HG03095 (cell line): ENCODE results near the gene CHCHD6.

Experiments used
- ATAC-seq: cut with Tn5 transposase; IDR thresholded peaks from one replicate; pipeline ENCODE4 v1.9.1; 2021; ENCODE audit warnings: moderate library complexity; ENCODE audit not compliant: unreplicated experiment

Gene CHCHD6

DNA sequence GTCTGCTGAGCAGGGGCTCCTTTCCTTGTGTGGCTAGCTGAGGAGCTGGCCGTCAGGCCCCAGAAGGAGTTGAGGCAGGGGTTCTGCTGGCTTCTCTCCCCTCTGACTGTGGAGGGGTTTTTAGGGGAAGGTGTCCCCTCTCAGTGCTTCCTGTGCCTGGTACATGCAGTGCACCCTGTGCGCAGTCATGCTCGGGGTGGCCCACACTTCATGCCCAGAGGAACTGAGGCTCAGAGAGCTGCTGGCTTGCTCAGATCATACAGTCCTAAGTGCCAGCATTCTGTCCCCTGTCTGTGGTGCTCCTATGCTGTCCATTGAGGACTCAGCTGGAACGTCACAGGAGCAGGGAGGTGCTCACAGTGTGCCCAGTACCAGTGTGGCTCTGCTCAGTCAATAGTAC is 211.0 kb downstream of the CHCHD6 start:
- ATAC-seq = no peak

DNA sequence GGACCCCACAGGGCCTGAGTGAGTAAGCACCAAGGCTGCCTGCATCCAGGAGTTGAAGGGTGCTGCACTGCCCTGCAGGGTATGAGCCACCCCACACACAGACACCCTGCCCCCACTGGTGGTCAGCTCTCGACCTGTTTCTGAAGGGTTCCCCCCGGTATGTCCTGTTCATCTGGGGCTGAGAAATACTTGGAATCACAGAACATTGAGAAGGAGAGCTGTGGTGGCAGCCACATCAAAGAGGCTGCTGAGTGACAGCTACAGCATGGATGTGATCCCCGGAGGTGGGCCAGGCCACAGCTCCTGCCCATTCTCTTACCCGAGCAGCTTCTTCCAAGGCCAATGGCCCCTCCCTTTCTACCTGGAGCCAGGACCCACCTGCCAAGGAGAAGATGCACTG is 212.5 kb downstream of the CHCHD6 start:
- ATAC-seq = no peak

DNA sequence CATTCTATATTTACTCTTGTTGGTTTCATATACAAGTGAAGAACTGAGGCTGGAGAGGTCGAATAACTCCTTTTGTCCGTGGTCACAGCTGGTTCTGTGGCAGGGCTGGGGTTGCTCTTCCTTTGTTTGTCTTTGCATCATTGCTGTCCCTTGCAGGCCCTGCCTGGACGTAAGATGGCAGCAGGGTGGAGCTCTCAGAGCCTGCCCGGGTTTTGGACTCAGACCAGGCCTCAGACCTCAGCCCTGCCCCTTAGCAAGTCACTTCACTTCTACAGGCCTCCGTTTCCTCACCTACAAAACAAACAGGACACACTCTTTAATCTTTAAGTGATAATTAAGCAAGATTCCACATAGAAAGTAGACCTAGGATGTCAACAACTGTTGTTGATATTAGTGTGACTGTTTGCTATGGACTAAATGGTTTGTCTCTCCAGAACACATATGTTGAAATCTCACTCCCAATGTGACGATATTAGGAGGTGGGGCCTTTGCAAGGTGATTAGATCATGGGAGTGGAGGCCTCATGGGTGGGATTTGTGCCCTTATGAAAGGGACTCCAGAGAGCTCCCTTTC is 213.3 kb downstream of the CHCHD6 start:
- ATAC-seq = no peak

GRCh38 chr3:126918355-126918821 is 214.3 kb downstream of the CHCHD6 start:
- no peak for ATAC-seq

GRCh38 chr3:126921085-126921824 is 217.2 kb downstream of the CHCHD6 start:
- ATAC-seq = no peak

GRCh38 chr3:126922466-126922865 is 218.4 kb downstream of the CHCHD6 start:
- no peak for ATAC-seq

GRCh38 chr3:126923423-126923822 is 219.4 kb downstream of the CHCHD6 start:
- ATAC-seq = no peak

DNA sequence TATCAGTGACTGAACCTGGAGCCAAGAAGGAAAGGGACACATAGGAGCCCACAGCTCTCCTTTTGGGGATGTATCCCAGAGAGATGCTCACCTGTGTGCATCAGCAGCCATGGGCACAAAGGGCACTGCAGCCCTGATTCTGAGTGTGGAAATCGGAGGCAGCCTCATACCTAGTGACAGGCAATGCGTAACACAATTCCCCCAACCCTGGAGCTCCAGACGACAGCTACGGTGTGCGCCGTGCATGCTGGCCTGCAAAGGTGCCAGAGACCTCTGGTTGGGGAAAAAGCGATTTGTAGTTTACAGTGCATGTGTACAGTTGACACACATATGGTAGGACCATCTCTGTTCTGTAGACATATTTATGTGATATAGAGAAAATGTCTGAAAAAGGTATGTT is 219.9 kb downstream of the CHCHD6 start:
- no peak for ATAC-seq

DNA sequence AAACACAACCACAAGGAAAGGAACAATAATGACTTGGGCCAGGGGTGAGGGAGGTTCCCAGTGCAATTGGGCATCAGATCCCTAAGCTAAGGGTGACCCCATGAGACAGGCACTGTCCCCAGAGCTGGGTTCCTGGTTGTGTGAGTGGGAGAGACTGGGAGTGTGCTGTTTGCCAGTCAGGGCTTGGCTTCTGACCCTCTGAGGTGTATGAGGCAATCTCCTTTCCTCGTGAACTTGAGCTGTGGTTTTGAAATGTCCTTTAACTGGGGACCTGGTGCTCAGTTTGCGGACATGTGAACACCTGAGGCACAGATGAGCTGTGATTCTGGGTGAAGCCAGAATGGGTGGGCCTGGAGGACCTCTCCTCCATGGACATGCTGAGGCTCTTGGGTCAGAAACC is 220.4 kb downstream of the CHCHD6 start:
- no peak for ATAC-seq

DNA sequence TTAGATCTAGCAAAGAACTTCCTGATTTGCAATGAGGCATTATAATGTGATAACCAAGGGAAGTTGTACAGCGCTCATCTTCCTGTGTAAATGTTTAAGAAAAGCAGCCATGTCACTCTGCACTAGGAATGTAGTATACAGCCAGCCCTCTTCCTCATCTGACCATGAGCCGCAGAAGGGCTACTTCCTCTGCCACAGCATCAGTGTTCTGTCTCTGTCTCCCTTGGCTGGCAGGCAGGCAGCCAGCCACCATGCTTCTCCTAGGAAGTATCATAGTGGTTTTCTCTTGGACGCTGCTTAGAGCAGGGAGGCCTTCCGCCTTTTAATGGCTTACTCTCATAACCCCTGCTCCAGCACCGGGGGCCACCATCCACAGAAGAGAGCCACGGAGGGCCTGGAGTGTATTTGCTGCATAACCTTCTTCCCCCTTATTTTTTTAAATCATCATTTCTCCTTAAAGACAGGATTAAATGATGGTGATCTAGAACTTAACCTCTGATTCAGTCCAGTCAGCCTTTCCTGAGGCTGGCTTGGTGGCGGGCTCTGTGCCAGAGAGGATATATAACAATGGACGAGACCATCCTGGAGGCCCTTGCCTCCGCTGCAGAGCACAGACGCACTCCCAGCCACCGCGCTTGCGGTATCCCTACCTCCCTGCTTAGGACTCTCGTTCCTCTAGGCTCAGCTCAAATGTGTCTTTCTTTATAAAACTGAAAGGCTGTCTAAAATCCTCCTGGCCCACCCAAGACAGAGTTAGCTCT is 221.6 kb downstream of the CHCHD6 start:
- ATAC-seq = no peak

GRCh38 chr3:126926684-126927400 is 222.8 kb downstream of the CHCHD6 start:
- no peak for ATAC-seq

GRCh38 chr3:126927401-126927750 is 223.3 kb downstream of the CHCHD6 start:
- no peak for ATAC-seq

DNA sequence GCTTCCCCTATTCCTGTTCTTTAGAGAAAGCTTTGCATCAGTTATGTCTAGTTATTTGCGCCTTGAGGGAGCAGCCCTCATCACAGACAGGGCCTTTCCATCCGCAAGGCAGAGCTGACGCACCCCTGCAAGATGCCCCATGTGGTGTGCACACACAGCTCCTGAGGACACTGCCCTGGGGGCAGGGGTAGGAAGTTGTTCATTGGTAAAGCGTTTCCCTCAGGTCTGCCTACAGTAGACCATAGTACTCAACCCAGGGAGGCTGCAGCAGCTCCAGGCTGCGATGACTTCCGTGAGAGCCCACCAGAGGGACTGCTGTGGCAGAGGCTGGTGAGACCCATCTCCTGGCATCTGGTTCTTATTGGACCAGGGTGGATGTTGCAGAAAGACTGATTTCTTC is 223.8 kb downstream of the CHCHD6 start:
- ATAC-seq = no peak

DNA sequence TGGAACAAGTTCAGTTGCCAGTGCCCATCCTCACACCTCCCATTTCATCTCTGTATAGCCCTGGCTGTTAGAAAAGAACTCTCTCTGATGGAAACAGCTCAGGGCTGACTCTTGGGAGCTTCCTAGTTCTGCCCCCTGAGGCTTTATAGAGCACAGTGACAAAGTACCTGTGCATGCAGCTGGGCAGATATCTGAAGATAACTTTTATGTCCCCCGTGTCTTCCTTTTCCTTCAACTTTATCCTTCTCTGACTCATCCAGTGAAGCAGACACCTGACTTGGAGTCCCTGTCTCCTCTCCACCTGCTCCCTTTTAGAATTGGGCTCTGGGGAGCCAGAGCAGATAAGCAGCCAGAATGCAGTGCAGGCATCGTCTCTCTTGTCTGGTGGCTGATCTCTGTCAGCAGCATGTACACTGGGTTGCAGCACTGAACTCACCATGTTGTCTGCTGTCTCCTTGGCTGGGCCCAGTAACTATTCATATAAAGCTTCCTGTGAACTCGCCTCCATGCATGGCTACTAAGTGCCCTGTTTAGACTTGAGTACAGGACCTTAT is 225.0 kb downstream of the CHCHD6 start:
- ATAC-seq = no peak

DNA sequence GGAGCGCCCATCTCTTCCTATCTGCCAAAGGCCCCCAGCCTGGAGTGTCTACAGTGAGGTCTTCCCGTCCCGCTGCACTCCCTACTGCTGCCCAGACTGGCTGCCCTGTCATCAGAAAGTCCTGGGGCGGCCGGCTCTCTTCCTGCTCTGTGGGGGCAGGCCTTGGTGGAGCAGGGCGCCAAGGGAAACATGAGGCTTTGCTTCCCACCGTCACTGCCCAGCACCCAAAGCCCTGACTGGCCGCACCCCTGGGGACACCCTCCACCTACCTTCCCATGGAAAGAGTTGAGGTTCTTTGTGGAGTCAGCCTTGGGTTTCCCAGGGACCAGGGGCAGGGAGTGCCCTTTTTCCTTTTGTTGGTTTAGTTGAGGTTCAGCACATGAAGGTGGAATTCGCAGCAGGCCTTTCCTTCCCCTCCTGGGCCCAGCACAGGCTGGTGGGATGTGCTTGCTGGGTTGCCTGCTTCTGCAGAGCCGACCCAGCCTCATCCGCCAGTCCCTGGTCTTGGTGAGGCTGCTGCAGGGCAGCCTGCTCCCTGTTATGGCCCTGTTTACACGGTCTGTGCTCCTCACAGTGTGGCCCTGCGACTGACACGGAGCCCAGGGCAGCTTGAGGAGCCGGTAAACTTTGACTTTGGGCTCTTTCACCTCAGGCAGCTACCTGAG is 227.0 kb downstream of the CHCHD6 start:
- ATAC-seq = no peak

DNA sequence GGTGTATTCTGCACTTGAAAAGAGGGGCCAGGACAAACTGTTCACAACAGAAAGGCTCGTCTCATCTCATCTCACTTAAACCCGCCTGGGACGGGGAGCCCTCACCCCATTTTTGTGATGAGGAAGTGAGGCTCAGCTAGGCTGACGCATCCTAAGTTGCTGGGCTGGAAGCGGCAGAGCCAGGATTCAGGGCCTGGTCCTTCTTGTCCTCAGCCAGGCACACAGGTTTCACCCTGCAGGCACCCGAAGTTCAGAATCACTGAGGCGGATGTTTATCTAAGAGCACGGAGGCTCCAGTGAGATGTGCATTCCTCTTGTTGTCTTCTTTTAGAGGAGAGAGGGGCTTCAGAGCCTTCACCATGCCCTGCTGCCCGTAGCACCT is 227.8 kb downstream of the CHCHD6 start:
- no peak for ATAC-seq

- no peak for ATAC-seq
These were observed 228.3 kb downstream of the CHCHD6 start for GRCh38 chr3:126932188-126932931.

GRCh38 chr3:126934031-126934531 is 230.0 kb downstream of the CHCHD6 start:
- ATAC-seq = no peak

GRCh38 chr3:126934991-126935390 is 231.0 kb downstream of the CHCHD6 start:
- ATAC-seq = no peak
